Colonic mucosa (tissue), 4 donors: ENCODE results near the gene ADRB1. TPM values are rescaled to one million over a fixed set of nuclear protein-coding genes. Genes with fewer than 3 reads are reported as not detected.

Experiments
- DNase-seq: peaks from one replicate; pipeline ENCODE4 v3.0.0-alpha.2; 2020
- H3K27ac ChIP-seq: fragments of 200-600 bp; one replicate; pipeline ENCODE4 v1.8.0; 2021
- H3K27me3 ChIP-seq: fragments of 200-600 bp; one replicate; pipeline ENCODE4 v1.8.0; 2021
- H3K36me3 ChIP-seq: fragments of 200-600 bp; one replicate; pipeline ENCODE4 v1.8.0; 2021
- H3K4me1 ChIP-seq: fragments of 200-600 bp; one replicate; pipeline ENCODE4 v1.8.0; 2021; ENCODE audit warnings: mild to moderate bottlenecking
- H3K4me3 ChIP-seq: fragments of 200-600 bp; one replicate; pipeline ENCODE4 v1.8.0; 2021
- H3K9ac ChIP-seq, 2 donors: one replicate each; pipeline ENCODE4 v1.7.0; 2013; ENCODE audit warnings: control low read depth in 2 of 2, low read depth in 2 of 2, low read length in 2 of 2
- H3K9me3 ChIP-seq: fragments of 200-600 bp; one replicate; pipeline ENCODE4 v1.8.0; 2021
- CTCF ChIP-seq: fragments of 200-600 bp; IDR thresholded peaks from one replicate; pipeline ENCODE4 v1.8.0; 2022; ENCODE audit warnings: antibody characterized with exemption, mild to moderate bottlenecking
- intact Hi-C: fragments of 100-400 bp; cut with DNase I; formaldehyde crosslinking; loops from one replicate; pipeline ENCODE4 v1.14.1; 2022
- total RNA-seq, 2 donors: library from RNA; stranded (reverse); fragmentation: NEBNext Ultra II Directional in 1 of 2; extraction: Animal tissue kit (Norgen Biotek cat#: 25700) in 1 of 2; gene quantifications; one replicate each; pipeline ENCODE4 v1.2.1, GENCODE V29; 2021
- donor health status: healthy.
- donor health status: DM: no; HTN: no; CAD: no.
- donor health status: DM: no; HTN: no; CAD: no.

Gene ADRB1
- total RNA-seq, 2 donors from 2014 or later: 0.59 to 0.85 TPM

- intact Hi-C loops: no loop called here
- H3K9me3 ChIP-seq: no peaks in the 10 kb centered on the region
- no peak overlapping the region for H3K27ac ChIP-seq
- H3K27me3 ChIP-seq: no peaks in the 10 kb centered on the region
- no peak for TF ChIP-seq CTCF
- no peaks in the 10 kb centered on the region for H3K4me1 ChIP-seq
- H3K36me3 ChIP-seq: no peaks in the 10 kb centered on the region
- no peak overlapping the region for H3K9ac ChIP-seq
- no peak for DNase-seq
- H3K4me3 ChIP-seq: no peak overlapping the region
Observed at GRCh38 chr10:114015708-114016107, 28.0 kb upstream of the ADRB1 start.

GRCh38 chr10:114017271-114017670 lies 26.4 kb upstream of the ADRB1 start:
- no peaks in the 10 kb centered on the region for H3K27me3 ChIP-seq
- intact Hi-C loops: no loop called here
- no peak for TF ChIP-seq CTCF

GRCh38 chr10:114017873-114018272 lies 25.8 kb upstream of the ADRB1 start:
- no peak for TF ChIP-seq CTCF
- no peaks in the 10 kb centered on the region for H3K36me3 ChIP-seq
- no peak overlapping the region for H3K27ac ChIP-seq
- intact Hi-C loops: no loop called here
- H3K9me3 ChIP-seq: no peaks in the 10 kb centered on the region
- no peaks in the 10 kb centered on the region for H3K27me3 ChIP-seq
- no peak for DNase-seq
- no peak overlapping the region for H3K9ac ChIP-seq
- H3K4me1 ChIP-seq: no peaks in the 10 kb centered on the region
- H3K4me3 ChIP-seq: no peak overlapping the region

More at GRCh38 chr10:114017271-114017670, 26.4 kb upstream of the ADRB1 start:
- Histone ChIP-seq H3K27ac (no peak overlapping the region), H3K9ac (no peak overlapping the region), H3K9me3 (no peaks in the 10 kb centered on the region), H3K4me3 (no peak overlapping the region), H3K4me1 (no peaks in the 10 kb centered on the region), H3K36me3 (no peaks in the 10 kb centered on the region)
- no peak for DNase-seq

GRCh38 chr10:114019226-114019625 lies 24.4 kb upstream of the ADRB1 start:
- no peaks in the 10 kb centered on the region for H3K27me3 ChIP-seq
- no peak overlapping the region for H3K27ac ChIP-seq
- no peak for TF ChIP-seq CTCF
- H3K36me3 ChIP-seq: no peaks in the 10 kb centered on the region
- no peak overlapping the region for H3K4me3 ChIP-seq
- intact Hi-C loops: no loop called here
- no peaks in the 10 kb centered on the region for H3K9me3 ChIP-seq
- H3K4me1 ChIP-seq: no peaks in the 10 kb centered on the region
- no peak for DNase-seq
- no peak overlapping the region for H3K9ac ChIP-seq

- H3K4me1 ChIP-seq: peaks cover 4% of the 10 kb centered on the region
- intact Hi-C loops: no loop called here
- no peak for TF ChIP-seq CTCF
- H3K27ac ChIP-seq: no peak overlapping the region
- H3K9me3 ChIP-seq: no peaks in the 10 kb centered on the region
- H3K36me3 ChIP-seq: no peaks in the 10 kb centered on the region
- no peak for DNase-seq
- no peak overlapping the region for H3K9ac ChIP-seq
- H3K27me3 ChIP-seq: no peaks in the 10 kb centered on the region
- no peak overlapping the region for H3K4me3 ChIP-seq
Observed at GRCh38 chr10:114021154-114021553, 22.5 kb upstream of the ADRB1 start.
